Activated CD8-positive, alpha-beta T cell treated with anti-CD3 and anti-CD28 coated beads for 36 hours (primary cell): Measurements from ENCODE around the gene ATP6V0A4. TPM values are rescaled to one million over a fixed set of nuclear protein-coding genes. Genes with fewer than 3 reads are reported as not detected.

Experiments
- ATAC-seq: fragments of 200-7000 bp; cut with Tn5 transposase; one replicate; pipeline ENCODE4 v1.10.0; 2021; ENCODE audit warnings: mild to moderate bottlenecking, moderate library complexity
- CTCF ChIA-PET: fragments of 350-600 bp; sonication (Branson Sonifier 250); formaldehyde crosslinking; loops from one replicate; lab custom pipeline; 2021; ENCODE audit warnings: antibody characterized with exemption; lab: Charles Lee
- POLR2A ChIA-PET: fragments of 350-600 bp; sonication (Branson Sonifier 250); formaldehyde crosslinking; loops from one replicate; lab custom pipeline; 2021; ENCODE audit warnings: antibody characterized with exemption; lab: Charles Lee
- DNase-seq: peaks from one replicate; pipeline ENCODE4 v3.0.0-alpha.2; 2020
- H3K27ac Mint-ChIP-seq: one replicate; pipeline ENCODE4 v1.8.0; 2021; ENCODE audit warnings: mild to moderate bottlenecking, mixed read lengths
- H3K27me3 Mint-ChIP-seq: one replicate; pipeline ENCODE4 v1.8.0; 2021; ENCODE audit warnings: mixed read lengths
- H3K36me3 Mint-ChIP-seq: one replicate; pipeline ENCODE4 v1.8.0; 2021; ENCODE audit warnings: low read depth, mixed read lengths
- H3K4me1 Mint-ChIP-seq: one replicate; pipeline ENCODE4 v1.8.0; 2021; ENCODE audit warnings: low read depth, mixed read lengths
- H3K4me3 Mint-ChIP-seq: one replicate; pipeline ENCODE4 v1.8.0; 2021; ENCODE audit warnings: mild to moderate bottlenecking, moderate library complexity, mixed read lengths
- H3K9me3 Mint-ChIP-seq: one replicate; pipeline ENCODE4 v1.8.0; 2021; ENCODE audit warnings: mixed read lengths
- CTCF ChIP-seq: fragments of 200-600 bp; IDR thresholded peaks from one replicate; pipeline ENCODE4 v1.8.0; 2022; ENCODE audit warnings: antibody characterized with exemption, mild to moderate bottlenecking
- intact Hi-C: fragments of 100-400 bp; cut with micrococcal nuclease; formaldehyde crosslinking; loops from one replicate; pipeline ENCODE4 v1.10.0; 2022
- total RNA-seq, 2 experiments: library from RNA; stranded (reverse); gene quantifications; one replicate each; pipeline ENCODE4 v1.2.3, GENCODE V29; 2021

The ATP6V0A4 gene
- total RNA-seq, 2 experiments from 2014 or later = not detected

GRCh38 chr7:138748666-138749065 is 49.3 kb downstream of the ATP6V0A4 start:
- ATAC-seq = no peak
- no peak overlapping the region for H3K27ac Mint-ChIP-seq
- POLR2A ChIA-PET = interaction anchor here (1.2 kb wide), 1 partner anchor 8 kb away, joined by 3 read pairs; no protein-coding TSS in a partner anchor

GRCh38 chr7:138746073-138746472 is 51.9 kb downstream of the ATP6V0A4 start:
- no peak for TF ChIP-seq CTCF
- no peak overlapping the region for H3K27ac Mint-ChIP-seq
- H3K4me3 Mint-ChIP-seq = no peak overlapping the region
- H3K27me3 Mint-ChIP-seq = no peaks in the 10 kb centered on the region
- no peaks in the 10 kb centered on the region for H3K36me3 Mint-ChIP-seq
- peak; percentile 29 for DNase-seq
- POLR2A ChIA-PET = no interaction called here
- intact Hi-C loops = no loop called here
- peak; percentile 84 for ATAC-seq
- no peaks in the 10 kb centered on the region for H3K9me3 Mint-ChIP-seq
- H3K4me1 Mint-ChIP-seq = peaks cover 40% of the 10 kb centered on the region
- CTCF ChIA-PET = no interaction called here

More at GRCh38 chr7:138748666-138749065, 49.3 kb downstream of the ATP6V0A4 start:
- Mint-ChIP-seq H3K4me3 (no peak overlapping the region), H3K9me3 (no peaks in the 10 kb centered on the region), H3K36me3 (no peaks in the 10 kb centered on the region), H3K4me1 (peaks cover 64% of the 10 kb centered on the region), H3K27me3 (no peaks in the 10 kb centered on the region)
- intact Hi-C loops = no loop called here
- CTCF ChIA-PET = interaction anchor here (0.7 to 2.5 kb wide), 2 partner anchors 10 to 112 kb away, joined by 3 to 13 read pairs; no protein-coding TSS in a partner anchor
- DNase-seq = no peak
- no peak for TF ChIP-seq CTCF

GRCh38 chr7:138745189-138745588 is 52.8 kb downstream of the ATP6V0A4 start:
- ChIA-PET POLR2A (no interaction called here), CTCF (no interaction called here)
- H3K4me3 Mint-ChIP-seq = no peak overlapping the region
- H3K4me1 Mint-ChIP-seq = peaks cover 32% of the 10 kb centered on the region
- no peaks in the 10 kb centered on the region for H3K27me3 Mint-ChIP-seq
- no peak overlapping the region for H3K27ac Mint-ChIP-seq
- intact Hi-C loops = no loop called here
- H3K9me3 Mint-ChIP-seq = no peaks in the 10 kb centered on the region
- peak; percentile 37 for DNase-seq
- peak; percentile 24 for ATAC-seq
- no peak for TF ChIP-seq CTCF
- H3K36me3 Mint-ChIP-seq = no peaks in the 10 kb centered on the region

GRCh38 chr7:138741453-138741735 is 56.6 kb downstream of the ATP6V0A4 start:
- DNase-seq (no peak), ATAC-seq (no peak)
- TF ChIP-seq CTCF = no peak
- Mint-ChIP-seq H3K4me1 (peaks cover 19% of the 10 kb centered on the region), H3K27ac (no peak overlapping the region), H3K9me3 (peaks cover 2% of the 10 kb centered on the region), H3K27me3 (no peaks in the 10 kb centered on the region), H3K4me3 (no peak overlapping the region), H3K36me3 (no peaks in the 10 kb centered on the region)
- intact Hi-C loops = no loop called here
- ChIA-PET POLR2A (no interaction called here), CTCF (interaction anchor here (0.7 kb wide), 1 partner anchor 580 kb away, joined by 3 read pairs; no protein-coding TSS in a partner anchor)

- intact Hi-C loops = loop anchor here (2.0 to 5.0 kb wide), 2 partner anchors 288 to 579 kb away; no protein-coding TSS in a partner anchor
- no peak for ATAC-seq
- Mint-ChIP-seq H3K4me3 (no peak overlapping the region), H3K4me1 (peaks cover 9% of the 10 kb centered on the region), H3K27ac (no peak overlapping the region), H3K36me3 (no peaks in the 10 kb centered on the region), H3K9me3 (peaks cover 2% of the 10 kb centered on the region), H3K27me3 (no peaks in the 10 kb centered on the region)
- no peak for TF ChIP-seq CTCF
- DNase-seq = no peak
- CTCF ChIA-PET = interaction anchor here (1.0 to 2.2 kb wide), 6 partner anchors 8 to 578 kb away, joined by 3 to 22 read pairs (median 8); no protein-coding TSS in a partner anchor
- POLR2A ChIA-PET = no interaction called here
Observed at GRCh38 chr7:138739859-138740258, 58.1 kb downstream of the ATP6V0A4 start.
